ENCODE data around the gene SAMD4A.

Gene SAMD4A

DNA sequence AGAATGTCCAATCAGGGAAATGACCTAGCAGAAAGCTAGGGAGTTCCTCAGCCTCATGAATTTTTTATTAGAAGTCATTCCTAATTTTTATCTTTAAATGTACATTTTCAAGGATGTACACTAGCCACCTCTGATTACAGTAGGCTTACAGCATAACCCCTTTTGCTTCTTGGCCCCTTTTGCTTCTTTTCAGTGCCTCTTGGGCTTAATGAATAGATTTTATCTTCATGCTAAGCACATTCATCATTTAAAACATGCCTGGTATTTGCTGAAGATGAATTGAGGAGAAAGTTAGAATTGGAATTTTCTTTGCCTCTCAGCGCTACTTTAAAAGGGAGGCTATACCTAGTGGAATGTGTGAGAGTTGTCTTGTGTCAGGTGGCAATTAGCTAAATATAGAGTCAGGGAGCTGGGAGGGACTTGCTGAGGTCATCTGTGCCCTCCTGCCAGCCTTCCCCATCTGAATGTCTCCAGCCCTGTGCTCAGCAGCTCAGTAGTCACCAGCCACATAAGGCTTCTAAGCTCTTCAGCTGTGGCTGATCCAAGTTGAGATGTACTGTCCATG, 132.1 kb downstream of the SAMD4A start:
- DNase-seq (ENCODE audit: low read depth in 2 of 3, low spot score in 1 of 3) = no peak

GRCh38 chr14:54699735-54700134, 132.8 kb downstream of the SAMD4A start:
- no peak for DNase-seq (ENCODE audit: low read depth in 2 of 3, low spot score in 1 of 3)

GRCh38 chr14:54700717-54701116, 133.8 kb downstream of the SAMD4A start:
- no peak for DNase-seq (ENCODE audit: low read depth in 2 of 3, low spot score in 1 of 3)

- DNase-seq (ENCODE audit: low read depth in 2 of 3, low spot score in 1 of 3) = no peak
These were observed 135.1 kb downstream of the SAMD4A start for GRCh38 chr14:54702014-54702491.

- no peak for DNase-seq (ENCODE audit: low read depth in 2 of 3, low spot score in 1 of 3)
These were observed 135.6 kb downstream of the SAMD4A start for GRCh38 chr14:54702492-54702891.

- no peak for DNase-seq (ENCODE audit: low read depth in 2 of 3, low spot score in 1 of 3)
These were observed 136.2 kb downstream of the SAMD4A start for GRCh38 chr14:54703082-54703481.

GRCh38 chr14:54703724-54704123, 136.8 kb downstream of the SAMD4A start:
- DNase-seq (ENCODE audit: low read depth in 2 of 3, low spot score in 1 of 3) = no peak

GRCh38 chr14:54704768-54705167, 137.8 kb downstream of the SAMD4A start:
- DNase-seq (ENCODE audit: low read depth in 2 of 3, low spot score in 1 of 3) = no peak

GRCh38 chr14:54706769-54707168, 139.8 kb downstream of the SAMD4A start:
- no peak for DNase-seq (ENCODE audit: low read depth in 2 of 3, low spot score in 1 of 3)

DNA sequence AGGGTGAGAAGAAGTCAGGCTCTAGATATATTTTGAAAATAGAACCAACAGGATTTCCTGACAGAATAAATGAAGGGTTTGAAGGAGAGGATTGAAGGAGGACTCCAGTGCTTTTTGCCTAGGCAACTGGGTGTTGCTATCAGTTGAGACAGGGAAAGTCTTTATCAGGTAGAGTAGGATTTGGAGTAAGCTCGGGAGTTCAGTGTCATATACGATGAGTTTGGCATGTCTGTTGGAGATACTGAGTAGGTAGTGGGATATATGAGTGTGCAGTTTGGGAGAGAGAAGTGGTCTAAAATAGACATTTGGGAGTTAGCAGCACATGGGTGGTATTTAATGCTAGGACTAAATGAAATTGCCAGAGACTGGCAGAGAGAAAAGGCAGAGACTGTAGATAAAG, 141.2 kb downstream of the SAMD4A start:
- DNase-seq (ENCODE audit: low read depth in 2 of 3, low spot score in 1 of 3) = no peak

GRCh38 chr14:54708982-54709381, 142.1 kb downstream of the SAMD4A start:
- no peak for DNase-seq (ENCODE audit: low read depth in 2 of 3, low spot score in 1 of 3)

DNA sequence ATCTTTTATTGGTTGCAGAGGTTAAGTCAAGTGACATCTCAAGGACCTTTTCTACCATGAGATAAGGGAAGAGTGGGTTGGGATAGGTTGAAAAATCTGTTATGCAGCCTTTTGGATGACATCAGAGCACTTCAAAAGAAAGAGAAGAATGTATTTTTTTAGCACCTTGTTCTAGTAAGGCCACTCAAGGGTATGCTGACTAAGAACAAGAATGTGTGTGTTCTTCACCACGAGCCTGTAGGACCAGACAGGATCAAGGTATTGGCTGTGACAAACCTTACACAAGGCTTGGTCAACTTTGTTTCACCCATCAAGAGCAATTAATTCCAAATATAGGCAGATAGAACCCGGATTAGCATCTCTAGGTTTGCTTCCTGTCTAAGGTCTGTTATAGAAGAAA, 142.5 kb downstream of the SAMD4A start:
- no peak for DNase-seq (ENCODE audit: low read depth in 2 of 3, low spot score in 1 of 3)

DNA sequence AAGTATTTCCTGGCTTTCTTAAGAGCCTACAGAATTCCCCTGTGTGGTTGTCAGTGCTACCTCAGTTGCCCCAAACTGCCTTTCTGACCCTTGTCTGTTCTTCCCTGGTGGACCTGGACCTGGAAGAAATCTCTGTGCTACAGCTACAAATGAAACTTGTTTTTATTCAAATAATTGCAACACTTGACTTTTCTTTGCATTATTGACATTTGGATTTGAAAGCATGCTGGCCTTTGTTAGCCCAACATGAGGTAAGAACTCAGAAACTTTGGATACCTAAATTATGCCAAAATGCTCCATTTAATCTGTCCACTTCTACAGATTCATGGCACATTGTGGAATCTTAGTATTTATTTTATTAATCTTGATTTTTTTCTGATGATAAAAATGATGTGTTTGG, 142.9 kb downstream of the SAMD4A start:
- no peak for DNase-seq (ENCODE audit: low read depth in 2 of 3, low spot score in 1 of 3)

DNA sequence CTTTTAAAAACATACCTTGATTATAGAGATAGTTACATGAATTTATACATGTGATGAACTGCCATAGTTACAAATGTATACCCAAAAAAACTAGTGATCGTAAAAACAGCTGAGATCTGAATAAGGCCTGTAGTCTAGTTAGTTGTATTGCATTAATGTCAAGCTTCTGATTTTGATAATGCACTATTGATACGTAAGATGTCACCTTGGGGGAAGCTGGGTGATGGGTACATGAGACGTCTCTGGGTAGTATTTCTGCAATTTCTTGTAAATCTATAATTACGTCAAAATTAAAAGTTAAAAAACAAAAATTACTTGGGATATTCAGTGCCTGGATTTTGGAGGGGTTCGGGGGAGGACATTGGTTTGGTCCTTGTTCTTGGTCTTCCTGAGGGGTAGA, 144.4 kb downstream of the SAMD4A start:
- no peak for DNase-seq (ENCODE audit: low read depth in 2 of 3, low spot score in 1 of 3)

DNA sequence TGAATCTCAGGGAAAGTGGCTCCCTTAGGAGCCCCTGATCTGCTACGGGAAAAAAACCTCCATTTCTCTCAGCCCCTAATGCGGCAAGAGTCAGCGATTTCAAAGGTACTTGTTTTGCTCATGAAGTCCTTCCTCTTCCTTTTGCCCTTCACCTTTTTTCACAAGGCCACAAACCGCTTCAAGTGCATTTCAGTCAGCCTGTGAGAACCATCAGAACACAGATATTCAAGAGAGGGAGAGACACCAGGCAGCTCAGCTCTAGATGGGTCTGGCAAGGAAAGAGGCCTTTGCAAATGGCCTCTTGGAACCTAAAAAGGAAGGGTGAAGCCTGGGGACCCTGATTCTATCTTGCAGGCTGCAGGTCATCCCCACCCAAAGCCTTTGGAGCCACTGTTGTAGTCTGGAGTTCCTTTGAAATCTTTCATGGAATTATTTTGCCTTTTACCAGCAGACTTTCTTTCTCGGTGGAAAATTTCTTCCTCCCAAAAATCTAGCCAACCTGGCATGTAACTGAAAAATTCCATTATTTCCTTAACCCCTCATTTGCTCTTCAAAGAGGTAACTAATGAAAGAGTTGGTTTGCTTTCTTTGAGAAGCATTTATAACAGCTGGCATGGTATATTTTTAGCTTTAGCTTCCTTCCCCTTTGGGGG, 145.0 kb downstream of the SAMD4A start:
- no peak for DNase-seq (ENCODE audit: low read depth in 2 of 3, low spot score in 1 of 3)

DNA sequence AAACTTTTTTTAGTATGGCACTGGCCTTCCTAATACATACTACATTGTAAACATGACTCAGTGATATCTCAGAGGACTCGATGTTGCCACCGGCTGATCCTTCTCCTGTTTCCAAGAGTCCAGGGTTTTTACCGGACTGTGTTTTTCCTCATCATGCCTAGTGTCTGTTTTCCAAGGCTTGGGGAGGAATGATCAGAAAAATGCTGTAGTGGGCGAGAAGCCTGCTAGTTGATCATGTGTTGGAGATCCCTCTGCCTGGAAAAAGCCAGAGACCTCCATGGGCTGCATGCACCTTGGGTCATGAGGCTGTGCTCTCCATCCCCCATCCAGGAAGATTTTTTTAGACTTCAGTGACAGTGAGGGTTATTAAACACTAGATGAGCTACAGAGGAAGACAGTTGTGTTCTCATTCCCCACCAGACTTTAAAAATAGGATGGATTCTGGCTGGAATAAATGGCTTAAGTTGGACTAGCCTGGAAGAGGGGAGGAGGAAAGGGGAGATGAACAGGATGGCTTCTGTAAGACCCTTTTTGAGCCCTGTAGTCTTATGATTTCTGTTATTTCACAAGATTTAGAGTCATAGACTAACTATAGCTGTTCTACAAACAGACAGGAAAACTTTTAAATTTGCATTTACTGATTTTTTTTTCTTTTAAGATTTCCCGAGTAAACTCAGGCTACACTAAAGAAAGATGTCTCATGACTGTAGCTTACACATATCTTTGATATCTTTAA, 145.7 kb downstream of the SAMD4A start:
- no peak for DNase-seq (ENCODE audit: low read depth in 2 of 3, low spot score in 1 of 3)

DNA sequence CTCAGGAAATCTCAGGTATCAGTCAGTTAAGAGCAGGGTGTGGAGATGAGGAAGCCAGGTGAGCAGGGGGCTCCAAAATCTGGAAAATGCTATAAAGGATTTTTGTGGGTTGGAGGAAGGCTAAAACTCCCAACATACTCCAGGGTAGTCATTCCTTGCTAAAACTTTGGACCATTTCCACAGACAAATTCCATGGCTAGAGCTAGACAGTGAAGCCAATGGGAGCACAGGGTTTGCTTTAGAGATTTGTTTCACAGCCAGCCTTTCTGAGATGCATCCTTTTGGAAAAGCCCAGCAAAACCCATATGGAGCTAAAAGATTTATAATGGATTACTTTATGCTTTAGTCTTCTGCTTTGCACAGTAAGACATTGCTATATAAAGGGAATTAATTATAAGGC, 146.5 kb downstream of the SAMD4A start:
- no peak for DNase-seq (ENCODE audit: low read depth in 2 of 3, low spot score in 1 of 3)

DNA sequence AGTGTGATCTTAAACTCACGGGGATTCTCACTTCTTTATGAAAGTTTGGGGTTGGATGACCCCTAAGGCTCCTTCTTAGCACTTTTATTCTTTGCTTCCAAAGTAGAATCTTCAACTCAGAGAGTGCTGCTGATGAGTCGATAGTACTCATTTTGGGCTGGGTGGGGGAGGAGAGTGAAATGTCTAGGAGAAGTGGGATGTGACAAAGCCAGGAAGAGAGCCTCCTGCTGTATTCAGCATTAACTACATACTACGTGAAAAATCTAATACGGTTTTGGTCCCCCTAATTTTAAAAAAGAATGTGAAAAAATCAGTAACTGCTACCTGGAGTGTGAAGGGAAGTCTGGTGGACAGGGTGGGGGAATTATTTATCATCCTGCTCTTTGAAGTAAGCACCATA, 148.3 kb downstream of the SAMD4A start:
- no peak for DNase-seq (ENCODE audit: low read depth in 2 of 3, low spot score in 1 of 3)

DNA sequence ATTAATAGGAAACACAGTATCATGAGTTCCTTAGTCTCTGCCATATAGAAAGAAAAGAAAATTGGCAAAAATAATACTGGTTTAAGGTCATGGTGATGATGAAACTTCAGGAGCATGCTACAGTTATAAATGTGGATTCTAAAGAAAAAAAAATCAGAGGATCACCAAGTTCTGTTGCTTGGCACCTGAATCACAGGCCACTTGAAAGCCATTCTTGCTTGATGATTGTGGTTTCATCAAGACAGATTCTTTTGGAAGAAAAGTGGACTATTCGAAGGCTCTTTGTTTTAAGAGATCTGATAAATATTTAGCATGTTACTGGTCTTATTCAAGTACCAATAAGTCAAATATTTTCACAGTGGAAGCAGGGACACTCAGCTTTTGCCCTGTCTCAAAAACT, 148.9 kb downstream of the SAMD4A start:
- no peak for DNase-seq (ENCODE audit: low read depth in 2 of 3, low spot score in 1 of 3)

DNA sequence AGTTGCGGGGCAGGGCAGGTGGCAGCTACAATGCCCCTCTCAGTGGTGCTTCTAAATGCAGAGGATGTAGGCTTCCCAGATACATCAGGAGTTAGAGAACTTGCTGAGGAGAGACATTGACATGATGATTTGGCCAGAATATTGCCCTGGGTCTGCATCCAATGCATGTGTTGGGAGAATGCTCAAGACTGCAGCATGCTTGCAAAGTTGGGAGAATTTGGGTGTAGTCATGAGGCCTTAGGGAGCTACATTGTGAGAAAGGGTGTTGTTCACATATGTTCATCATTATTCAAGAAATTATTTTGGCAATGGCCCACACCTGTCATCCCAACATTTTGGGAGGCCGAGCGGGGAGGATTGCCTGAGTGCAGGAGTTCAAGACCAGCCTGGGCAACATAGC, 149.9 kb downstream of the SAMD4A start:
- no peak for DNase-seq (ENCODE audit: low read depth in 2 of 3, low spot score in 1 of 3)

DNA sequence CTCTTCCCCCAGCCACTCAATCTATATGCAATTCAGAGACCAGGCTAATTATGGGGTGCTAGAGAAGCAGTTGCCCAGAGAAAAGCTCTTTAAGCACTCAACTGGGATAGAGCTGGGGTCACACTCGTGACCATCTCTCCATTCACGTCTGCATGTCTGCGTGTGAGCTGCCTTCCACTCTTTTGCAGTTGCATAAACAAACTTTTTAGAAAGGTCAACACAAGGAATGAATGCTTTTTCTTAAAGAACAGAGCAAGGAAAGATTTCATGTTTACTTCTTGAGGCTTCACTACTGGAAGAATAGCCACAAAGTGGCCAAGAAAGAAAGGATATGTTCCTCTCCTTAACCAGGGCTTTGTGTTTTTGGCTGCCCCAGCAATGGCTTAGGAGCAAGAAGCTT, 151.1 kb downstream of the SAMD4A start:
- DNase-seq (ENCODE audit: low read depth in 2 of 3, low spot score in 1 of 3) = no peak

GRCh38 chr14:54719406-54719805, 152.5 kb downstream of the SAMD4A start:
- no peak for DNase-seq (ENCODE audit: low read depth in 2 of 3, low spot score in 1 of 3)

All from stimulated activated CD4-positive, alpha-beta T cell treated with anti-CD3 and anti-CD28 coated beads, Interleukin-12 subunit alpha, Interleukin-12 subunit beta, amount 100 ng/mL, for 48 hours (primary cell).